ENCODE measurements around the gene SUMF2.
"Not testable (repeated sequence)": the region's sequence is repeated elsewhere in the genome, so short reads cannot be mapped to it uniquely, and the experiment has no call there.

Gene SUMF2

DNA sequence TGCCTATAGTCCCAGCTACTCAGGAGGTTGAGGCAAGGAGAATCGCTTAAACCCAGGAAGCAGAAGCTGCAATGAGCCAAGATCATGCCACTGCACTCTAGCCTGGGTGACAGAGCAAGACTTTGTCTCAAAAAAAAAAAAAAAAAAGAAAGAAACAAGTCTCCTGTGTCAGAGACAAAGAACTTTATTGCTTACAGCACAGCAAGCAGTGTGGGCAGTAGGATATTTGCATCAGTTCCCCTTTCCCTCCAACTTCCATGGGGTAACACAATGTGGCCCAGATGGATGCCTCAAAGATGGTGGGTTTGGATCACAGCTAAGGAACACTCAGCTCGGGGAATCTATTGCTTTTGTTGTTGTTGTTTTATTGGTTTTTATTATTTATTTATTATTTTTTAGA, 18.3 kb upstream of the SUMF2 start:
- H3K9me3 ChIP-seq (ENCODE audit: control insufficient read depth in 1 of 2, low read length in 2 of 2); H3K4me3 ChIP-seq (ENCODE audit: low read depth in 1 of 2, low read length in 2 of 2); H3K27ac ChIP-seq (ENCODE audit: low read length); H3K27me3 ChIP-seq (ENCODE audit: low read depth, low read length); H3K36me3 ChIP-seq (ENCODE audit: control insufficient read depth in 1 of 2, insufficient read depth in 2 of 2, low read length in 2 of 2): not testable (repeated sequence)
- H3K4me1 ChIP-seq (ENCODE audit: control insufficient read depth in 1 of 2, insufficient read depth in 2 of 2, low read length in 2 of 2): peaks cover 0 to 18% of the 10 kb centered on the region in 2 donors

GRCh38 chr7:56046721-56047445, 17.2 kb upstream of the SUMF2 start:
- Histone ChIP-seq H3K36me3 (ENCODE audit: control insufficient read depth in 1 of 2, insufficient read depth in 2 of 2, low read length in 2 of 2) (no peaks in the 10 kb centered on the region), H3K9me3 (ENCODE audit: control insufficient read depth in 1 of 2, low read length in 2 of 2) (no peaks in the 10 kb centered on the region), H3K27me3 (ENCODE audit: low read depth, low read length) (no peaks in the 10 kb centered on the region), H3K4me1 (ENCODE audit: control insufficient read depth in 1 of 2, insufficient read depth in 2 of 2, low read length in 2 of 2) (peaks cover 0 to 18% of the 10 kb centered on the region in 2 donors), H3K27ac (ENCODE audit: low read length) (peak overlapping the region; percentile 31), H3K4me3 (ENCODE audit: low read depth in 1 of 2, low read length in 2 of 2) (no peak overlapping the region)

DNA sequence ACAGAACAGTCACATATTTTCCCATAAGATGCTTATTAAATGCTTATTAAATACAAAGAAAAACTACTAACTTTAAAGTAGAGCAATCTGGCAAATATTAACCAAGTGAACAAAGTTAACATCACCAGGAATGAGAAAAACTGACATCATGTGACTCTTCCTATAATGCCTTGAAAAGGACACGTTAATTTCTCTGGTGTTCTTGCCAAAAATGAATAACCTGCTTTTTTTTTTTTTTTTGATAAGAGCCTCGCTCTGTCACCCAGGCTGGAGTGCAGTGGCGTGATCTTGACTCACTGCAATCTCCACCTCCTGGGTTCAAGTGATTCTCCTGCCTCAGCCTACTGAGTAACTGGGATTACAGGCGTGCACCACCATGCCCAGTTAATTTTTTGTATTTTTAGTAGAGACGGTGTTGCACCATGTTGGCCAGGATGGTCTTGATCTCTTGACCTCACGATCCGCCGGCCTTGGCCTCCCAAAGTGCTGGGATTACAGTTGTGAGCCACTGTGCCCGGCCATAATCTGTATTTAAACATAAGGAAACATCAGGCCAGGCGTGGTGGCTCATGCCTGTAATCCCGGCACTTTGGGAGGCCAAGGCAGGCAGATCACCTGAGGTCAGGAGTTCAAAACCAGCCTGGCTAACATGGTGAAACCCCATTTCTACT, 16.5 kb upstream of the SUMF2 start:
- H3K4me3 ChIP-seq (ENCODE audit: low read depth in 1 of 2, low read length in 2 of 2); H3K9me3 ChIP-seq (ENCODE audit: control insufficient read depth in 1 of 2, low read length in 2 of 2); H3K36me3 ChIP-seq (ENCODE audit: control insufficient read depth in 1 of 2, insufficient read depth in 2 of 2, low read length in 2 of 2); H3K27me3 ChIP-seq (ENCODE audit: low read depth, low read length): not testable (repeated sequence)
- peaks cover 0 to 22% of the 10 kb centered on the region in 2 donors for H3K4me1 ChIP-seq (ENCODE audit: control insufficient read depth in 1 of 2, insufficient read depth in 2 of 2, low read length in 2 of 2)
- peak overlapping the region; percentile 31 for H3K27ac ChIP-seq (ENCODE audit: low read length)

GRCh38 chr7:56048245-56048644, 15.8 kb upstream of the SUMF2 start:
- Histone ChIP-seq H3K9me3 (ENCODE audit: control insufficient read depth in 1 of 2, low read length in 2 of 2) (no peaks in the 10 kb centered on the region), H3K4me3 (ENCODE audit: low read depth in 1 of 2, low read length in 2 of 2) (no peak overlapping the region), H3K27ac (ENCODE audit: low read length) (no peak overlapping the region), H3K36me3 (ENCODE audit: control insufficient read depth in 1 of 2, insufficient read depth in 2 of 2, low read length in 2 of 2) (peaks cover 0 to 2% of the 10 kb centered on the region in 2 donors), H3K4me1 (ENCODE audit: control insufficient read depth in 1 of 2, insufficient read depth in 2 of 2, low read length in 2 of 2) (peaks cover 3 to 28% of the 10 kb centered on the region in 2 donors), H3K27me3 (ENCODE audit: low read depth, low read length) (no peaks in the 10 kb centered on the region)

GRCh38 chr7:56048763-56049162, 15.3 kb upstream of the SUMF2 start:
- H3K27ac ChIP-seq (ENCODE audit: low read length); H3K4me3 ChIP-seq (ENCODE audit: low read depth in 1 of 2, low read length in 2 of 2); H3K9me3 ChIP-seq (ENCODE audit: control insufficient read depth in 1 of 2, low read length in 2 of 2); H3K27me3 ChIP-seq (ENCODE audit: low read depth, low read length); H3K36me3 ChIP-seq (ENCODE audit: control insufficient read depth in 1 of 2, insufficient read depth in 2 of 2, low read length in 2 of 2): not testable (repeated sequence)
- H3K4me1 ChIP-seq (ENCODE audit: control insufficient read depth in 1 of 2, insufficient read depth in 2 of 2, low read length in 2 of 2): peaks cover 4 to 29% of the 10 kb centered on the region in 2 donors

DNA sequence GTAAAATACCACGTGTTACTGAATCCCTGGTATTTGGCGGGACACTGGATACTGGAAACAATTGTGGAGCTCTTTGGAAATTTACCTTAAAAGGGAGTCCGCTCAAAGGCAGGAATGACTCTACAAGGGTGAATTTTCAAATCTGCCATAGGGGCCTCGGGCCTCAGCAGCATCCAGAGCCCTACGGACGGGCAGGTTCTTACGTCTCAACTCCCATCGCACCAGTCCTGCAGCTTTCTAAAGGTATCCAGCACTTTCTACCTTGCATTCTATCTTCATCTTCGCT, 13.1 kb upstream of the SUMF2 start:
- Histone ChIP-seq H3K27me3 (ENCODE audit: low read depth, low read length) (no peaks in the 10 kb centered on the region), H3K4me1 (ENCODE audit: control insufficient read depth in 1 of 2, insufficient read depth in 2 of 2, low read length in 2 of 2) (peaks cover 4 to 29% of the 10 kb centered on the region in 2 donors), H3K9me3 (ENCODE audit: control insufficient read depth in 1 of 2, low read length in 2 of 2) (no peaks in the 10 kb centered on the region), H3K4me3 (ENCODE audit: low read depth in 1 of 2, low read length in 2 of 2) (peak overlapping the region; percentile 85 to 94), H3K36me3 (ENCODE audit: control insufficient read depth in 1 of 2, insufficient read depth in 2 of 2, low read length in 2 of 2) (peaks cover 10 to 23% of the 10 kb centered on the region in 2 donors), H3K27ac (ENCODE audit: low read length) (peak overlapping the region; percentile 90)

- Histone ChIP-seq H3K9me3 (ENCODE audit: control insufficient read depth in 1 of 2, low read length in 2 of 2) (no peaks in the 10 kb centered on the region), H3K36me3 (ENCODE audit: control insufficient read depth in 1 of 2, insufficient read depth in 2 of 2, low read length in 2 of 2) (peaks cover 13 to 28% of the 10 kb centered on the region in 2 donors), H3K4me3 (ENCODE audit: low read depth in 1 of 2, low read length in 2 of 2) (peak within 1 kb of the TSS; percentile 85 to 94), H3K27me3 (ENCODE audit: low read depth, low read length) (no peaks in the 10 kb centered on the region), H3K27ac (ENCODE audit: low read length) (peak within 1 kb of the TSS; percentile 90), H3K4me1 (ENCODE audit: control insufficient read depth in 1 of 2, insufficient read depth in 2 of 2, low read length in 2 of 2) (peaks cover 4 to 29% of the 10 kb centered on the region in 2 donors)
These were observed 12.5 kb upstream of the SUMF2 start, which contains the start of the genes CCT6A and PSPH for GRCh38 chr7:56051339-56052191. Gene CCT6A, plus strand, starts transcription at chr7:56051765. Its CDS starts 84 bp downstream, at chr7:56051849. Gene PSPH, minus strand, starts transcription at chr7:56051444. Its CDS starts 30,232 bp downstream, at chr7:56021212.

- Histone ChIP-seq H3K4me1 (ENCODE audit: control insufficient read depth in 1 of 2, insufficient read depth in 2 of 2, low read length in 2 of 2) (peaks cover 4 to 22% of the 10 kb centered on the region in 2 donors), H3K4me3 (ENCODE audit: low read depth in 1 of 2, low read length in 2 of 2) (peak overlapping the region in 1 of 2 donors; percentile 94), H3K27ac (ENCODE audit: low read length) (no peak overlapping the region), H3K9me3 (ENCODE audit: control insufficient read depth in 1 of 2, low read length in 2 of 2) (no peaks in the 10 kb centered on the region), H3K27me3 (ENCODE audit: low read depth, low read length) (no peaks in the 10 kb centered on the region), H3K36me3 (ENCODE audit: control insufficient read depth in 1 of 2, insufficient read depth in 2 of 2, low read length in 2 of 2) (peaks cover 20 to 46% of the 10 kb centered on the region in 2 donors)
These were observed 10.7 kb upstream of the SUMF2 start for GRCh38 chr7:56053379-56053778.

DNA sequence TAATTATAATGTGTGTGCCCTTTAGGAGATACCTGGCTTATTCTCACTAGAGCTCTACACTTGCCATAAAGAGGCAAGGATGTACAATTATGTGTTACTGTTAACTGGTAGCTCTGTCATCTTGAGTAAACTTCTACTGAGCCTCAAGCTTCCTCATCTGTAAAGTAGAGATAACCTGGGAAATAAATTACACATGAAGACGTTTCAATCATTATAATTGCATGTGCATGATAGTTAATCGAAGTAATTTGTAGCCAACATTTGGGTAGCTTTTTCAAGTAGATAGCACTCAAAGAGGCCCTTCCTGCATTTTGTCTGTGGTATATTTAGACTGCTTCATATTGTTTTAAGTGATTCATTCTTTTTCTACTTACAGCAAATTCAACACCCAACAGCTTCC, 10.1 kb upstream of the SUMF2 start:
- Histone ChIP-seq H3K36me3 (ENCODE audit: control insufficient read depth in 1 of 2, insufficient read depth in 2 of 2, low read length in 2 of 2) (peaks cover 21 to 51% of the 10 kb centered on the region in 2 donors), H3K4me1 (ENCODE audit: control insufficient read depth in 1 of 2, insufficient read depth in 2 of 2, low read length in 2 of 2) (peaks cover 4 to 17% of the 10 kb centered on the region in 2 donors), H3K4me3 (ENCODE audit: low read depth in 1 of 2, low read length in 2 of 2) (no peak overlapping the region)

DNA sequence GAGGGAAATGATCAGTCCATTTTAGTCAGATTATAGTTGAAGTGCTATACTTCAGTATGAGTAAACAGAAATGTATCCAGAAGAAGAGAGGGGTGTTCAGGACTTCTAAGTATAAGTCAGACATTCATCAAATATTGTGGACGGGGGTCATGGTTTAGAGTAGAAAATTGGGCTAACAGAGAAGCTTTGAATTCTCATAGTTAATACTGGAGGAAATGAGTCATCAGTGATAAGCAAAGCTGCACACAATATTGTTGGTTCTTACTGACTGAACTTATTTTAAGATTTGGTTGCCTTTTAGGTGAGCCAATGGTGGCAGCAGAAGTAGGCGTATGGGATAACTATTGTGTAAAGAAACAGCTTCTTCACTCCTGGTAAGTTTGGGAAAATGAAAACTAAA, 1.7 kb upstream of the SUMF2 start:
- Histone ChIP-seq H3K4me1 (ENCODE audit: control insufficient read depth in 1 of 2, insufficient read depth in 2 of 2, low read length in 2 of 2) (peaks cover 0 to 14% of the 10 kb centered on the region in 2 donors), H3K27ac (ENCODE audit: low read length) (no peak overlapping the region), H3K4me3 (ENCODE audit: low read depth in 1 of 2, low read length in 2 of 2) (no peak overlapping the region), H3K36me3 (ENCODE audit: control insufficient read depth in 1 of 2, insufficient read depth in 2 of 2, low read length in 2 of 2) (peaks cover 34 to 49% of the 10 kb centered on the region in 2 donors), H3K9me3 (ENCODE audit: control insufficient read depth in 1 of 2, low read length in 2 of 2) (no peaks in the 10 kb centered on the region), H3K27me3 (ENCODE audit: low read depth, low read length) (no peaks in the 10 kb centered on the region)

More for the DNA sequence above, 10.1 kb upstream of the SUMF2 start:
- no peaks in the 10 kb centered on the region for H3K27me3 ChIP-seq (ENCODE audit: low read depth, low read length)
- H3K27ac ChIP-seq (ENCODE audit: low read length): no peak overlapping the region
- no peaks in the 10 kb centered on the region for H3K9me3 ChIP-seq (ENCODE audit: control insufficient read depth in 1 of 2, low read length in 2 of 2)

DNA sequence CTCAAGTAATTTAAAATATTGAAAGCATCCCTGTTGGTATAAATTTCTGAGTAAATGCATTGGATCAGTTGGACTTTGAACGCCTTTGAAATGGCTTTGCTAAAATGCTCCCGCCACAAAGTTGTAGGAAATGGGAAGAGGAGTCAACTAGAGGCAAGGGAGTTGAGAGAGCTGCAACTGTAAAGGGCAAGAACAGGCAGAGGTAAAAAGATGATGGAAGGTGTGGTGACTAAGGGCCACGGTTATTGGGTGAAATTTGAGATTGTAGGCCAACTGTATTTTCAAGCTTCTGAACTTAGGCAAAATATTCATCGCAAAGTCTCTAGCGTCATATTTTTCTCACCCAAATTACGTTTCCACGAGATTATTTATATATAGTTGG, 595 bp upstream of the SUMF2 start:
- Histone ChIP-seq H3K9me3 (ENCODE audit: control insufficient read depth in 1 of 2, low read length in 2 of 2) (no peaks in the 10 kb centered on the region), H3K36me3 (ENCODE audit: control insufficient read depth in 1 of 2, insufficient read depth in 2 of 2, low read length in 2 of 2) (peaks cover 27 to 40% of the 10 kb centered on the region in 2 donors), H3K4me1 (ENCODE audit: control insufficient read depth in 1 of 2, insufficient read depth in 2 of 2, low read length in 2 of 2) (peaks cover 0 to 14% of the 10 kb centered on the region in 2 donors), H3K4me3 (ENCODE audit: low read depth in 1 of 2, low read length in 2 of 2) (peak overlapping the region; percentile 66 to 81), H3K27ac (ENCODE audit: low read length) (peak overlapping the region; percentile 78), H3K27me3 (ENCODE audit: low read depth, low read length) (no peaks in the 10 kb centered on the region)
